Measurements from ENCODE around the gene KCMF1.
A peak's percentile ranks its signal among the peaks of the same experiment; 100 is the strongest.
"Not testable (repeated sequence)": the region's sequence is repeated elsewhere in the genome, so short reads cannot be mapped to it uniquely, and the experiment has no call there.

KCMF1 gene

DNA sequence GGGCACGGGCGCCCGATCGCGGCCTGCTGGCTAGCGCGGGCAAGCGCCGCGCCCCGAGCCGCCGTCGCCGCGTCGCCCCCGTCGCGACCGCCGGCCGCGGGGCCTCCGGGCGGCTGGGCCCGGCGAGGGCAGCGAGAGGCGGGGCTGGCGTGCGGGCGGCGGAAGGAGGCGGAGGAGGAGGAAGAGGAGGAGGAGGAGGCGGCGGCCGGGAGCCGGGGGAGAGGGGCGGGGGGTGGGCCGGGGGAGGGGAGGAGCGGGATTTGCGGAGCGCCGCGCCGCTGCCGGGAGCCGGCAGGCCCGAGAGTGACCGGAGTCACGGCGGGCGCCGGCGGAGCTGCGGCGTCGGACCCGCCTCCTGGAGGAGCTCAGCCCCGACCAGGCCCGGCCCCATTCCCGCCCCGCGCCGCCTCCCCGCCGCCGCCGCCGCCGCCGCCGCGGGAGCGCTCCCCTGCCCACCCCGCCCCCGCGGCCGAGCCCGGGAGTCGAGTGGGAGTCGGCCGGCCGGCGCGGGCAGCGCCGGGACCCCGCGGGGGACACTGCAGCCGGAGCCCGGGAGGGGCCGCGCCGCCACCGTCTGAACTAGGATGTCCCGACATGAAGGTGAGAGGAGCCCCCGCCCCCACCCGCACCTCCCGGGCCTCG is at the start of gene KCMF1:
Gene KCMF1, plus strand, starts transcription at position 294 of the 642 bp plus-strand sequence. Its CDS starts 291 bp downstream, at position 585.
- no peak for FAIRE-seq

- FAIRE-seq = no peak
Measured at GRCh38 chr2:84923009-84923408, 48.0 kb upstream of the KCMF1 start.

GRCh38 chr2:84924173-84925106 is 46.5 kb upstream of the KCMF1 start:
- FAIRE-seq = peak; percentile 4

DNA sequence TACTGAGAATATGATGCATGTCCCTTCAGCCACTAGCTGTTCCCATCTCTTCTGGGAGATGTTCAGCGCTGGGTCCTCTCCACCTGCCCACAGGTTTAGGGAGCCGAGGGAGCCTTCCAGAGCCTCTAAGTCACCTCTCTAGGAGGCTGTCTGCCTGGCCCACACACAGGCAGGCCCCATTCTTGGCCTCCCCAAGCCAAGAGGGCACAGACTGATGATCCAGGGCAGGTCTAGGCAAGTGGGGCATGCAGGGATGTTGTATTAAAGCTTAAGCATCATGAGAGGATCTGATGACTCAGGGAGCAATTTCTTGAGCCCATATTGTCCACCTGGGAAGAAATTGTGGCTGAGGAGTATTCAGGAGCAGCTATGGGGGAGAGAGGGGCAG is 45.6 kb upstream of the KCMF1 start:
- FAIRE-seq = no peak

GRCh38 chr2:84925724-84926376 is 45.1 kb upstream of the KCMF1 start:
- no peak for FAIRE-seq

DNA sequence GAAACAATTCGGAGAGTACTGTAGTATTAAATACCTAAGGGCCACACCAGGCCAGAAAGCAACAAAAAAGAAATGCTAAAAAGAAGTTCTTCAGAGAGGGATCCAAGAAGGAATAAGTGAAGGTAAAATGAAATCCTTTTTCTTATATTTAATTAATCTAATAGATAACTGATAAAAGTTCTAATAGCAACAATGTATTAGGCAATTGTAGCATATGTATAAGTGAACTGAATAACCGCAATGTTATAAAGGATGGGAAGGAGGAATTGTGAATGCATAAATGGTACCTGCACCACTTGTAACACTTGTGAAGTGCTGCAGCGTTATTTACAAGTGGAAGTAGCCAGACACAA is 43.7 kb upstream of the KCMF1 start:
- FAIRE-seq = no peak

GRCh38 chr2:84931384-84931821 is 39.6 kb upstream of the KCMF1 start:
- FAIRE-seq = no peak

GRCh38 chr2:84938194-84938879 is 32.6 kb upstream of the KCMF1 start:
- no peak for FAIRE-seq

- no peak for FAIRE-seq
Measured at GRCh38 chr2:84939426-84940087, 31.4 kb upstream of the KCMF1 start.

DNA sequence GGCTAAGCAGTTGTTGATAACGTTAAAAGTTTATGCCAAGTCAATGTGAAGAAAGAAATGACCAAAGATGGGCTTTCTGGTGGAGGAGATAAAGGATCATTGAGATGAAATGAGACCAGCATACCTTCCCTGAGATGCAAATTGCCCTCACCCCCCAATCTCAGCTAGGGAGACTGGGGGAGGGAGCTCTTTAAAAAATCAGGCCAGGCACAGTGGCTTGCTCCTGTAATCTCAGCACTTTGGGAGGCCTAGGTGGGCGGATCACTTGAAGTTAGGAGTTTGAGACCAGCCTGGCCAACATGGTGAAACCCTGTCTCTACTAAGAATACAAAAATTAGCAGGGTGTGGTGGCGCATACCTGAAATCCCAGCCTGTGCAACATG is 30.9 kb upstream of the KCMF1 start:
- FAIRE-seq = no peak

DNA sequence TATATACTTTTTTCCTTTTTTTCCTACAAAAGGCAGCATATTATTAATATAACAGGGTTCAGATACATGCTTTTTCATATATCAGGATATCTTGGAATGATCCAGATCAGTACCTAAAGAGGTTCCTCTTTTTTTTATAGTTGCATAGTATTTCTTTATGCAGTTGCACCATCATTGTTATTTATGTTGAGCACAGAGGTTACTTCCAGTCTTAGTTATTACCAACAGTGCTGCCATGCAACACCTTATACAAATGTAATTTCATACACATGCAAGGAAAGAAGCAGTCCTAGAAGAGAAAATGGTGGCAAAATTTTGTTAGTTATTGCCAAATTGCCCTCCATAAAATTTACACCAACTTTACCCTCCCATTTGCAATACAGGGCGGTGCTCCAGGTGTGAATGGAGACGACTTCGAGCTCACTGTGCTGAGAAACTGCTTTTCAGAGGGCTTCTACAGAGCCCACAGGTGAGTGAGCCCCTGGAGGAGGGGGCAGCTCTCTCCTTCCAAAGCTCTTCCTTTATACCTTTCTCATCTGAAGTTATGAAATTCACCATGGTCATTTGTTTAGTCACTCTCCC is 30.0 kb upstream of the KCMF1 start:
- no peak for FAIRE-seq

DNA sequence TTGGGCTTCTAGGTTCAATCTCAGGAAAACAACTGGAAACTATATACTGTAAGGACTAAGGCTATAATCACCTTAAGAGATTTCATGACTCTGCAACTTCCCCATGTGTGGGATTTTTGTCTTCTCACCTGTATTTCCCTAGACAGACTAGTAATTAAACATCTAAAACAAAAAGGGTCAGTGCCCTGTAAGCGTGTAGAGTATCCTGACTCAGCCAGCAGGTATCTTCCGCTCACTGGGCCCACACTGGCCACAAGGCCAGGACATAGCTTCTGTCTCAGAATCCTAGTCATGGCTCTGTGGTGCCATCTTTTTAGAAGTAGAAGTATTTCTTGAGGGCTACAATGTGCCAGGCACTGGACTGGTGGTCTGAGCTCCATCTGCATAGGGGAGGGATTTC is 28.8 kb upstream of the KCMF1 start:
- no peak for FAIRE-seq

GRCh38 chr2:84942964-84943421 is 28.0 kb upstream of the KCMF1 start:
- FAIRE-seq = no peak

GRCh38 chr2:84944295-84944909 is 26.6 kb upstream of the KCMF1 start:
- FAIRE-seq = no peak

DNA sequence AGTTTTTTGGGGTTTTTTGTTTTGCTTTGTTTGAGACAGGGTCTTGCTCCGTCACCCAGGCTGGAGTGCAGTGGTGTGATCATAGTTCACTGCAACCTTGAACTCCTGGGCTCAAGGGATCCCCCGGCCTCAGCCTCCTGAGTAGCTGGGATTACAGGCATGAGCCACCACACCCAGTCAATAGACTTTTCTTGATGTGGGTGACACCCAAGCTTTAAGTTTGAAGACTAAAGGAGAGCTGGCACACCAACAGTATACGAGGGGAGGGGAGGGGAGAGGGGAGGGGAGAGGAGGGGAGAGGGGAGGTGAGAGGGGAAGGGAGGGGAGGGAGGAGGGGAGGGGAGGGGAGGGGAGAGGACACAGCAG is 25.1 kb upstream of the KCMF1 start:
- not testable (repeated sequence) for FAIRE-seq

GRCh38 chr2:84946204-84947009 is 24.6 kb upstream of the KCMF1 start:
- FAIRE-seq = no peak

DNA sequence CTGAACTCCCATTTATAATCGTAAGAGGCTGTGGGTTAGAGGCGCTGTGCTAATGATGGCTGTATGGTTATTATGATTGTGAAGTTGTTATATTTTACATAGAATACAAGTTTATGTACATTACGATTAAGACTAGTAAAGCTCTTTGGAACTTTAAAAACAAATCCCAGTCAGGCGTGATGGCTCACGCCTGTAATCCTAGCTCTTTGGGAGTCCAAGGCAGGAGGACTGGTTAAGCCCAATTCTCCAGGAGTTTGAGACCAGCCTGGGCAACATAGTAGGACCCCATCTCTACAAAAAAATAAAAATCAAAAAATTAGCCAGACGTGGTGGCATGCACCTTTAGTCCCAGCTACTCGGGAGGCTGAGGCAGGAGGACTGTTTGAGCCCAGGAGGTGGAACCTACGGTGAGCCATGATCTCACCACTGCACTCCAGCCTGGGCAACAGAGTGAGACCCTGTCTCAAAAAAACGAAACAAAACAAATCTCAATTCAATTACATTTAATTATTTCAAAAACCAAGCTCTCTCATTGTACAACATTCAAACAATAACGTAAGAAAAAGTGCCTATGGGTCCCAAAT is 23.9 kb upstream of the KCMF1 start:
- FAIRE-seq = no peak

DNA sequence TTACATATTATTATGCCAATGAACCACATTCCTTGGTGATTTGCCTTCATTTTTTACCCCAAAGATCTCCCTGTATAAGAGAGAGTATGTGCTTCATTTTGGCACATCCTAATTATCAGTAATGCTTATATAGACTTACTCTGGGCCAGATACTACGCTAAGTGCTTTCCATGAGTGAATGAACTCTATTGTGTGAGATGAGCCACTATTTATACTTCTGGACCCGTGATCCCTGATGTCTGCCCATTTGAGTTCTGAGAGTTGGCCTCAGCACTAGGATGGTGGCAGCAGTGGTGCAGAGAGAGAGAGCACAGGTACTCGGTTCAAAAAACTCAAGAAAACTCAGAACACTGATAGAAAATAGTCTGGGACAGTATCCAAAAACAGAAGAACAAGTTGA is 17.4 kb upstream of the KCMF1 start:
- no peak for FAIRE-seq

DNA sequence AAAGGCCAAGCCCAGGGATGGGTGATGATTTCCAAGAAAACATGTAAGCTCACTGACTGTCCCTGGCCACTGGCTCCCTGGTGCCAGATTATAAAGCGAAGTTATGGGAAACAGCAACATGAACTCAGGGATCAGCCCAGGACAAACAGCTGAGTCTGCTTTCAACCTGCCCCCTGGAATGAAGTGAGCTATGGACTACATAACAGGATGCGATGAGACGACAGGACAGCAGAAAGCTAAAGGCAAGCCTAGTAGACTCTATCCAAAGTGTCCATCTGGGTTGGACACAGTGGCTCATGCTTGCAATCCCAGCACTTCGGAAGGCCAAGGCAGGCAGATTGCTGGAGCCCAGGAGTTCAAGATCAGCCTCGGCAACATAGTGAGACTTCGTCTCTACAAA is 16.6 kb upstream of the KCMF1 start:
- no peak for FAIRE-seq

Measured in endometrium (tissue), 2 donors.